NCI-H526 treated with DMSO at 0.1 percent for 48 hours (cell line): ENCODE results near the gene SLC12A5.
"Not testable (repeated sequence)": the region's sequence is repeated elsewhere in the genome, so short reads cannot be mapped to it uniquely, and the experiment has no call there.

Experiments
- DNase-seq: peaks from one replicate; lab custom pipeline; 2025; lab: John Stamatoyannopoulos, UW

SLC12A5 gene

DNA sequence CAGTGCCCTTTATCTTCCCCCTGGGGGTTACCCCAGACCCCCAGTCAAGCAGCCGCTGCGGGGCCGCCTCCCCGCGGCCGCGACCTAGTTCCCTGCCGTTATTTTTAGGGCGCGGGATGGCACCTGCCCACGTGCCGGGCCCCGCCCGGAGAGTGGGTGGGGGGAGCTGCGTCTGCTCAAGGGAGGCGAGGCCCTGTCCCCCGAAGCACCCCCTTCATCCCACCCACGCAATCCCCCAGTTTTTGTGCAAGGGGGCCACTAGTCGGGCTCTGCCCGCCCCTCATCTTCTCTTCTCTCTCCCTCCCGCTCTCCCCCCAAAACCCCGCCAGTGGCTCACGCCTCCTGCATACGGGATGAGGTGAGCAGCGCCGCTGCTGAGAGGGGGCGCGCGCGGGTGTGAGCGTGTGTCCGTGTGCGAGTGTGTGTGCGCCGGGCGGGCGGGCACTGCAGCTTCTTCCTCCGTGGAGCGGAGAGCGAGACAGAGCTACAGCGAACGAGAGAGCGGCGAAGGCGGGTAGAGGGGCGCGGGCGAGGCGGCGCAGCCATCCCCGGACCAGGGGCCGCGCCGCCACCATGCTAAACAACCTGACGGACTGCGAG lies at the start of gene SLC12A5:
TSS of gene SLC12A5 (plus strand) at position 444 of the 600 bp plus-strand sequence. CDS start at position 574, 130 bp downstream.
- DNase-seq, result no peak

DNA sequence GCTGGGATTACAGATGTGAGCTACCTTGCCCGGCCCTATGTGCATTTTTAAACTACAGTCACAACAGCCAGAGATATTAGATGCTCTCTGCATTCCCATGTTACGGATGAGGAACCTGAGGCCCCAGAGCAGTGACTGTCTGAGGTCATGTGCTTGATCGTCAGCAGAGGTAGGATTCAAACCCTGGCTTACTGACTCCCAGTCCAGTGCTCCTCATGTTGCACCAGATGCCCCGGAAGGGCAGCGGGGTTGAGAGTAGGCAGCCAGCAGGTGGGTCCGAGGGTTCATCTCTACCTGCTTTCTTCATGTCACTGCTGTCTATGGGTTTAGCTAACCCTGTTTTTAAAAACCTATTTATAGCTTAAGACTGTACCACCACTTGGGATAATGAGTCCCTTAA lies 47.8 kb upstream of the SLC12A5 start:
- DNase-seq, result no peak

DNA sequence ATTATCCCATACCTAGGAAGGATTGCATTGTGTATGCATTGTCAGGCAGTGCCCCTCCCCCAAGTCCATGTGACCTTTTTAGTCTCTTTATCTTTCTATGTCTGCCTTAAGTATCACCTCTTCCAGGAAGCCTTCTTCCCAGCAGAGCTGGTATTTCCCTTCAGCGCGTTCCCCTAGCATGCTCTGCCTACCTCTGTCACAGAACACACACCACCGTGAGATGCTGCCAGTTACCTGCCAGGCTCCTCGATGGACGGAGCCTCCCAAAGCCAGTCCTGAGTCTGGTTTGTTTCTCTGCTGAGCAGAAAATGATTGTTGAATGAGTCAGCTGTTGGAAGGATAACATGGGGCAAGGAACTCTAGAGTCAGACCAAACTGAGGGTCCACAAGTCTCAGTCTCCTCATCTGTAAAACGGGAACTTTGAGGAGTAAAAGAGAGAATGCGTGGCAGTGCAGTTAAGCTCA lies 45.7 kb upstream of the SLC12A5 start:
- DNase-seq, result no peak

DNA sequence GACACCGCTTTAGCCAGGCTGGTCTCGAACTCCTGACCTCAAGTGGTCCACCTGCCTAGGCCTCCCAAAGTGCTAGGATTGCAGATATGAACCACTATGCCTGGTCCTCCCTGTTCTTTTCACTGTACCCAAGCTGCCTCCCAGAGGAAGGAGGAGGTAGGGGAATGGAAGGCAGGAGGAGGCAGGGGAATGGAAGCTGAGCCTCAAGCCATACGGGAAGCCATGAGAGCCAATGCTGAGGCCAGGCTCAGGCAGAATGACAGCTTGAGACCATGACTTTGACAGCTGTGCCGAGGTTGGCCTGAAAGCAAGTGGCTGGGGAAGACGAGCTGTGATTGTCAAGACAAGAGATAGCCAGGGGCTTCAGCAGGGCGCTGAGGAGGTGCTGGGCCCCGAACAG lies 43.4 kb upstream of the SLC12A5 start:
- DNase-seq, result no peak

DNA sequence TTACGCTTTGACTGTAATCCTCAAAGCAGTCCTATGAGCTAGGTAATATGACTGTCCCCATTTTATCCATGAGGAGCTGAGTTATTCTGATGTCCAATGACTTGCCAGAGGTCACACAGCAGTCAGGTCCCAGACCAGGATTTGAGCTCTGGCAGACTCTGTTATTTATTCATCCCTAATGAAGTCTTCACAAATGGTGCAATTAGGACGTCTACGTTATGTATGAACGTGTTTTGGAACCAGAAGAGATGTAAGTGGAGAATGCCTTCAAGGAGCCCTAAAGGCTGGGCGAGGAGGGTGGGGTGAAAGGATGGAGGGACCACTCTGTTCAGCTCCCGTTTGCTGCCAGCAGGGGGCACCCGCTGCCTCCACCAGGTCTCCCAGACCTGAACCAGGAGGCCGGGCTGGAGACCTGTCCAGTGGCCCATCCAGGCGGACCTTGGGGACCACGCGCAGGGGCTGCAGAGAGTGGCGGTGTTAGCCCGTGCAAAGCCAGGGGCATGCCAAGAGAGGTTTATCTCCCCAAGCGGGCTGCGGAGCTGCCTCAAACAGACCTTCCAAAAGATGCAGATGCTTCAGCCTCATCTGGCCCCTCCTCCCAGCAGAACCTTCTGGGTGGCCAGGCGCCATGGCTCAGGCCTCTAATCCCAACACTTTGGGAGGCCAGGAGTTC lies 41.8 kb upstream of the SLC12A5 start:
- peak; percentile 33 for DNase-seq

DNA sequence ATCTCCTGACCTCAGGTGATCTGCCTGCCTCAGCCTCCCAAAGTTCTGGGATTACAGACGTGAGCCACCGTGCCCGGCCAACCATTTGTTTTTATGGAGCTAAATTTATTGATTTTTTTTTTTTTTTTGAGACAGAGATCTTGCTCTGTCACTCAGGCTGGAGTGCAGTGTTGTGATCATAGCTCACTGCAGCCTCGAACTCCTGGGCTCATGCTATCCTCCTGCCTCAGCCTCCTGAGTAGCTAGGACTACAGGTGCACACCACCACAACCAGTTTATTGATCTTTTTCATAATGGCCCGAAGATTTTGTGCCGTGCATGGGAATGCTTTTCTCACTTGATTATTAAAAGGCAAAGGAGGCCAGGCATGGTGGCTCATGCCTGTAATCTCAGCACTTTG lies 40.2 kb upstream of the SLC12A5 start:
- not testable (repeated sequence) for DNase-seq

DNA sequence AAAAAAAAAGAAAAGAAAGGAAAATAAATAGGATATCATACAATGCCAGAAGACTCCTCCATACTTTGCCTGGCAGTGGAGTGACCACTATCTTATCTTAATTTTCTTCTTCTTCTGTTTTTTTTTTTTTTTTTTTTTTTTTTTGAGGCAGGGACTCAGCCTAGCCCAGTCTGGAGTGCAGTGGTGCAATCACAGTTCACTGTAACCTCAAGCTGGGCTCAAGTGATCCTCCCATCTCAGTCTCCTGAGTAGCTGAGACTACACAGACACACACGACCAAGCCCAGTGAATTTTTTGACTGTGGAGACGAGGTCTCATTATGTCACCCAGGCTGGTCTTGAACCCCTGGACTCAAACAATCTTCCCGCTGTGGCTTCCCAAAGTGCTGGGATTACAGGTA lies 37.4 kb upstream of the SLC12A5 start:
- no peak for DNase-seq

DNA sequence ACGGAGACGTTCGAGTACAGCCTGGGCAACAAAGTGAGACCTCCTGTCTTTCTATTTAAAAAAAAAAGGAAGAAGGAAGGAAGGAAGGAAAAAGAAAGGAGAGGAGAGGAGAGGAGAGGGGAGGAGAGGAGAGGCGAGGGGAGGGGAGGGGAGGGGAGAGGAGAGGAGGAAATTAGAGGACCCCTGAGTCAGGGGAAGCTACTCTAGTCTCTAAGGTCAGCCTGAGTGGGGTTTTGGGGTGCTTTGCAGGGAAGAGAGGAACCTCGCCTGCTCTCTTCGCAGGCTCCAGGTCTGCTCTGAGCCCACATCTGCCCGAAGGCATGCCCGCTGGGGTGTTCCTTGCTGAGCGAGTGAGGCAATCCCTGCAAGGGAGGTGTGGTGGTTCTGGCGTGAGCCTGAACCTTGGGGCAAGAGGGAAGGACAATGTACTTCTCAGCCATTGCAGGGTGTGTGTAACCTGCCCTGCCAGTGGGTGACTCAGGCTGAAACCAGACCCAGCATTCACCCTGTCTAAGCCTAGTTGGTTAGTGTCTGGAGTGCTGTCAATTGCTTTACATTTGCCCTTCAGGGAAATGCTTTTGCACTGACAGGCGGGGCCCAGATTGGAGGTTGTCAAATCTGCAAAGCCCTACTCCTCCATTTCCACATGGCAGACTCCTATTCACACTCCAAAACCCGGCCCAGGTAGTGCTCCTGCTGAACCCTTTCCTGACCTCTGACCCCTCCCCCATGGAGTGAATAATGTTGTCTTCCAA lies 35.6 kb upstream of the SLC12A5 start:
- DNase-seq, result no peak

DNA sequence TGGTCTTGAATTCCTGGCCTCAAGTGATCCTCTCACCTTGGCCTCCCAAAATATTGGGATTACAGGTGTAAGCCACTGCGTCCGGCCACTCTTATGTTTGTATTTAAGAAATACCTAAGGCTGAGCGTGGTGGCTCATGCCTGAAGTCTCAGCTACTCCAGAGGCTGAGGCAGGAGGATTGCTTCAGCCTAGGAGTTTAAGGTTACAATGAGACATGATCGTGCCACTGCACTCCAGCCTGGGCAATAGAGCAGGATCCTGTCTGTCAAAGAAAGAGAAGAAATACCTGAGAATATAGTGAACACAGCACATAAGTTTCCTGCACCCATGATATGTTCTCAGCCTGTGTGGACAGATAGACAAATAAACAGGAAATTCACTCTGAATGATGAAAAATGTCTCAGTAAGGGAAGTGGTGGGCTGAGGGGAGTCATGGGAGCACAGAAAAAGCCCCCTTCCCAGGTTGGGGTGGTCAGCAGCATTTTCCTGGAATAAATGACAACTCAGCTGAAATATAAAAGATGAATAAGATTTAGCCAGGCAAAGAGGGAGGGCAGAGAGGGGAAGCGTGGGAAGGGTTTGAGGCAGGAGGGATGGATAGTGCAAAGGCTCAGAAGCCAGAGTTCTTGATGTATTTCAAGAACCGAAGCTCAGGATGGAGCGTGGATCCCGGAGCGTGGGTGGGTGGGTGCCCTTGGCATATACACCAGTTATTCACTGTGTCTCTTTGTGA lies 34.1 kb upstream of the SLC12A5 start:
- no peak for DNase-seq

DNA sequence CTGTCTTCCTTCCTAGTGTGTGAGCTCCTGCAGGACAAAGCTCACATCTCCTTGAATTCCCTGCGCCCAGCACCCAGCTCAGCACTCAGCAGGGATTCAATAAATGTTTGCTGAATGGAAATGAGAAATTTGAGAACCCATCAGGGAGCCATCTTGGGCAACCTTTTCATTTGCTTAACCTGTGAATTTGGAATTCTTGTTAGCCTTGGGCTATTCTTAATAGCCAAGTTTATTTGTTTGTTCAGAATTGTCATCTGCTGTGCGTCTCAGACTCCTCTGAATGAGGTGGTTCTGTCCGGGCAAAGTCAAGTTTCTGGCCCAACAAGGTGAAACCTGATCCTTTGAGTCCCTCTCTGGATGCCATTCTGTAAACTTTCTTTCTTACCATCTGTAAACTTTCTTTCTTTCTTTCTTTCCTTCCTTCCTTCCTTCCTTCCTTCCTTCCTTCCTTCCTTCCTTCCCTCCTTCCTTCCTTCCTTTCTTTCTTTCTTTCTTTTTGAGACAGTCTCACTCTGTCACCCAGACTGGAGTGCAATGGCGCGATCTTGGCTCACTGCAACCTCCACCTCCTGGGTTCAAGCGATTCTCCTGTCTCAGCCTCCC lies 33.4 kb upstream of the SLC12A5 start:
- DNase-seq, result peak; percentile 80

DNA sequence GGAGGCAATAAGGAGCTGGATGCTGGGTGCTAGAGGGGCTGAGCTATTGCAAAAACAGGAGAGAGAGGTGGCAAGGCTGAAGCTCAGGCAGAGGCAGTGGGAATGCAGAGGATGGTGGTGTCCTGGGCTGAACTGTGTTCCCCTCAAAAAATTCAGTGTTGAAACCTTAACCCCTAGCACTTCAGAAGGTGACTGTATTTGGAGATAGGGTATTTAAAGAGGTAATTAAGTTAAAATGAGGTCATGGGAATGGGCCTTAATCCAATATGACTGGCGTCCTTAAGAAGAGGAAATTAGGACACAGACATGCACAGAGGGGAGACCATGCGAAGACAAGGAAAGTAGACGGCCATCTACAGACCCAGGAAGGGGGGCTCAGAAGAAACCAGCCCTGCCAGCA lies 31.8 kb upstream of the SLC12A5 start:
- DNase-seq, result no peak

DNA sequence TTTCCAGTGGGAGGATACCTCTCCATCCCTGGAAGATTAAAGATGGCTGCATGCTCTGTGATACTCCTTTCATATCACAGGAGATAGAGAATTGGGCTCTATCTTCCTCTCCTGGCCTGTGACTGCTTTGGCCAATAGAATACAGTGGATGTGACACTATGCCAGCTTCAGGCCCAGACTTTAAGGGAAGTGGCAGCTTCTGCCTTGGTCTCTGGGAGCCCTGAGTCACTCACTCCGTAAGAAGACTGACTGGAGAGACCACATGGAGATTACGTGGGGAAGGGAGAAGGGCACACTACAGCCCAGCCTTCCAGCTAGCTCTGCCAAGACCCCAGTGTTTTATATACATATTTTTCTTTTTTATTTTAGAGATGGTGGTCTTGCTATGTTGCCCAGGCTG lies 30.7 kb upstream of the SLC12A5 start:
- no peak for DNase-seq

DNA sequence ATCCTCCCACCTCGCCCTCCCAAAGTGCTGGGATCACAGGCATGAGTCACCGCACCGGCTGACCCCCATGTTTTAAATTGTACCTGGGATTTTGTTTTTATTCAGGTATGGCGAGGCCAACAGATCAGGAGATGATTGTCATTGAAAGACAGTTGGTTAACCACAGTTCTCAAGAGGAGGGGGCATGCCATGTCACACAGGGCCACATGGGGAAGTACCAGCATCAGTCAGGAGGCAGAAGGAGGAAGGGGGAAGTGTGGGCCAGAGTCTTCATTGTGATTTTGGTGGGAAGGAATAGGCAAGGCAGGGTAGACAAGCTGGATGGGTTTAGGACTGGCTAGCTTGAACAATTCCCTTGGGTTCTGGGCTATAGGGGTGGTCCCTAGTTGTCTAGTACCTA lies 30.3 kb upstream of the SLC12A5 start:
- DNase-seq, result no peak

DNA sequence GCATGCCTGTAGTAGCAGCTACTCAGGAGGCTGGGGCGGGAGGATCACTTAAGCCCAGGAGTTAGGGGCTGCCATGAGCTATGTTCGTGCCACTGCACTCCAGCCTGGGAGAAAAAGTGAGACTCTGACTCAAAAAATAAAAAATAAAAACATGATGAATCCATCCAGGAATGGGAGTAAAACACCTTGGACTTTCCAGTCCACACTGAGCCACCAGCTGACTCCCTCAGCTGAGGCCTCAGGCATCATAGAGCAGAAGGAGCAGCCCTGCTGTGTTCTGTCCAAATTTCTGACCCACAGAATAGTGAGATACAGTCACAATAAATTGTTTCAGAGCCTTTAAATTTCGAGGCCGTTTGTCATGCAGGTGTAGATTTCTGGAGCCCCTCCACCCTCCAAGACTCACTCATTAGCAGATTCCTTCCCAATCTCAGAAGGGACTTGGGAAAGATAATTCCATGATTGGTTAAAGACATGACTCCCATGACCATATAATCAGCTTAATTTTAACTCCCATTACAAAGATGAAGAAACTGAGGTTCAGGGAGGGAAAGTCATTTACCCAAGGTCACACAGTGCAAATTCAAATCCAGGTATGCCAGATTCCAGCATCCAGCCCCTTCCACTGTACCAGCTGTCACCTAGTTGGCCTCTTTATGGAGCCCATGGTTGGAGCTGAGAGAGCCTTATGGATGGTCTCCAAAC lies 29.3 kb upstream of the SLC12A5 start:
- DNase-seq, result no peak

DNA sequence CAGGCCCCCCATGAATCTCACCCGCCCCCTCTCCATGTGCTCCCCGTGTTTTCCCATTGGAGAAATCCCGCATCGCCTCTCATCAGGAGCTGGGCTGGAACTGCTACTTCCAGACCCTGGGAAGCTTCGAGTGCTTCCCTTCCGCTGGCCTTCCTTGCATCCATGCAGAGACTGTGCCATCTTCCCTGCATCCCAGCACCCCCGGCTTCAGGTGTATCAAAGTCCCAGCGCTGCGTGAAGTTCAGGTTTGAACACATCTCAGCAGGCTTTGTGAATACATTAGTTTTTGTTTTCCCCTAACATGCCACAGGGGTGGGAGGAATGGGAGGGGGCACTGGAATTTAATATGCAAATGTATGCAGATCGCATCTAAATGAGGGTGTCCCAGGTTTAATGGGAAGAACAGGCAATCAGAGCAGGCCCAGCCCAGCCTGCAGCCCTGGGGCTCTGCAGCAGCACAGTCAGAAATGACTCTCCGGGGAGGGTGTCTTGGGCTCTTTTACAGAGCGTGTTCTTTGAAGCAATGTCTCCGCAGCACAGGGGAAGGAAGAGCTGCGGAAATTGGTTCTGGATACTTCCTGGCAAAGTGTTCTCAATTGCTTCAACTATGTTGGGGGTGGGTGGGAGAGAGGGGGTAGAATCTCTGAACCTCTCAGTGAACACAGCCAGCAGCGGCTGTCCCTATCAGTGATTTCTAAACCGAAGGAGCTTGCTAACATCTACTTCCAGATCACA lies 28.6 kb upstream of the SLC12A5 start:
- DNase-seq, result no peak

DNA sequence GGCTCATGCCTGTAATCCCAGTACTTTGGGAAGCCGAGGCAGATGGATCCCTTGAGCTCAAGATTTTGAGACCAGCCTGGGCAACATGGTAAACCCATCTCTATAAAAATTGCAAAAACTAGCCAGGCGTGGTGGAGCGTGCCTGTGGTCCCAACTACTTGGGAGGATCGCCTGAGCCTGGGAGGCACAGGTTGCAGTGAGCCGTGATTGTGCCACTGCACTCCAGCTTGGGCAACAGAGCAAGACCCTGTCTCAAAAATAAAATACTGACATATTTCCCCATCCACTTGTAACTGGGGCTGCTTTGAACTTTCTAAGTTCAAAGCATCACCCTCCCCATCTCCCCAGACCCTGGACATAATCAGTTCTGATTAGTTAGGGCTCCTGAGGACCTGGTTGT lies 27.5 kb upstream of the SLC12A5 start:
- DNase-seq, result no peak

DNA sequence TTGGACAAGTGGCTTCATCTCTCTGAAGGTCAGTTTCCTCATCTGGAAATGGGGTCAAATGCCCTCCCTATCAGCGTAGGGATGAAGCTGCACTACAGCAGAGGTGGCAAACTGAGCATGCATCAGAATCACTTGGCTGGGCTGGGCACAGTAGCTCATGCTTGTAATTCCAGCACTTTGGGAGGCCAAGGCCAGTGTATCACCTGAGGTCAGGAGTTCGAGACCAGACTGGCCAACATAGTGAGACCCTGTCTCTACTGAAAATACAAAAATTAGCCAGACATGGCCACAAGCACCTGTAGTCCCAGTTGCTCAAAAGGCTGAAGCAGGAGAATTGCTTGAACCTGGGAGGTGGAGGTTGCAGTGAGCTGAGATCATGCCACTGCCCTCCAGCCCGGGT lies 27.0 kb upstream of the SLC12A5 start:
- no peak for DNase-seq

DNA sequence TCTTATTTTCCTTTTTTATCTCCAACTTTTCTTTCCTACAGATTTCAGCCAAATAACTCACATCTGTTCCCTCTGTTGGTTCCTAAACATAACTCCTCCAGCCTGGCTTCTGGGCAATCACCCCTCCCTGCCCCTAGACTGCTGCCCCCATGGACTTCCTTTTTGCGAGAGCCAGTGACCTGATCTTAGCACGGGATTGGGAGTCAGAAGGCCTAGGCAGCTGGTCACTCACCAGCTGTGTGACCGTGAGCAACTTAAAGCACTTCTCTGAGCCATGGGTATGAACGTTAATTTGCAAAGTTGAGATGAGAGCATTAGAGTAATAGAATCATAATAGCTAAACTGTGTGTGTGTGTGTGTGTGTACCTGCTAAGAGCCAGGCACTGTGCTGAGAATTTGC lies 24.8 kb upstream of the SLC12A5 start:
- no peak for DNase-seq

DNA sequence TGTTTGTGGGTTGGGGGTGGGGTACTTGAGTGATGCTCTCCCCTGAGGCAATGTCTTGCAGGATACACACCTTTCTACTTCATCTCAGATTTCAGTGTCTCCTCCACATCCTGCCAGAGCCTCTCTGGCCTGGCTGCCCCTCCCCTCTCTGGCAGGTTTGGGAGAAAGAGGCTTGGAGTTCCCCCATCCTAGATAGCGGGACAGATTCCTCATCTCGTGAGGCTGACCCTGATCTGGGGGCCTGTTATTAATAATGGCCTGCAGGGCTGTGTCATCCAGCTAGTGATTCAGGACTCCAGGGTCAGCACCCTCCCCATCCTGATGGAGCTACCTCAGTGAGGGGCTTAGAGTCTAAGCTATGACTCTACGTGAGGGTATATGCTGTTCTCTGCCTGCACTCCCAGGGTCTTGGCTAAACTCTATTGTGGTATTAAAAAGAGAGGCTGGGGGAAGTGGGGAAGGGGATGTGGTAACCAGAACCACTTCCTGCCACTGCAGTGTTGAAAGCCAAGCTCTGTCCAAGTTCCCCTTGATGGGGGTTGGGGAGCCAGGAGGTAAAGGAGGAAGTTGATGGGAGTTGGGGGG lies 24.0 kb upstream of the SLC12A5 start:
- no peak for DNase-seq

DNA sequence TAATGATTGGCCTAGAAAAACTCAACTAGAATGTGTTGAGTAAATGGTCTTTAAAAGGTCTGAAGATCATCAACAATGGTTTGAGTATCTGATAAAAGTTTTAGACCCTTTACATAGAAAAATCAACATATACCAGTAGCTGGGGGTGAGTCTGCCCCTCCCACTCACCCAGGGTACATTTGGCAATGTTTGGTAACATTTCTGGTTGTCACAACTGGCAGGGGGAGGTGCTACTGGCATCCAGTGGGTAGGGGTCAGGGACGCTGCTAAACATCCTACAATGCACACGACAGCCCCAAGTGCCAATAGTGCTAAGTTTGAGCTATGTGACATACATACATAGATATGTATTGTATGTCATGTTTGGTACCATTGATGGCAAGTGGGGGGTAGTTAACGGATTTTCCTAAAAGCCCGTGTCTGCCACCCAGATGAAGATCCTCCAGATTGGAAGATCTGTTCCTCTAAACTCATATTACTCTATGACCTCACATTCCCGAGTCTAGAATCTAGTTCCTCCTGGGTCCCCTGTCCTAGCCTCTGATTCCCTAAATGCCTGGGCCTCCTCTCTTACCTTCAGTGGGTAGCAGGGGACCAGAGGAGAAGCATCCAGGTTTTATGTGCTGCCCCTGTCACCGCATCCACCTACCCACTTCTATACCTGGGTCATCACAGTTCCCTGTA lies 22.9 kb upstream of the SLC12A5 start:
- no peak for DNase-seq
